ENCODE measurements around the gene PLSCR2.
"Not testable (repeated sequence)": the region's sequence is repeated elsewhere in the genome, so short reads cannot be mapped to it uniquely, and the experiment has no call there.

PLSCR2 gene

GRCh38 chr3:146421819-146422759 lies 47.3 kb downstream of the PLSCR2 start:
- DNase-seq (ENCODE audit: low read depth in 2 of 2), result no peak

DNA sequence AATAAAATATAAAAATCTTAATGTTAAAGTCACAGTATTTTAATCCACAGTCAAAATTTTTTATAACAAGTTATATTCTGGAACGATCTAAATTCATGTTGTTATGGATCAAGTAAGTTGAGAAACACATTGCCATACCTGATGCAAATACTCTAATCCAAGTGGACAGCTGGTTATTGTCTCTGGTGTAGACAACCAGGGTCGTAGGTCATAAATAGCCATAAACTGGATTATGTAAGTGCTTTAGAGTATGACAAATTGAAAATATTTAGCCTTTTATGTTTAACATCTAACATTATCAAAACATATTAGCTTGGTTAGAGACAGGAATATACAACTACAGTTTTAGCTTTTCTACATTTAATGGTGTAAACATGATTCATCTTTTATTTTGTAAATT lies 53.0 kb downstream of the PLSCR2 start:
- no peak for DNase-seq (ENCODE audit: low read depth in 2 of 2)

GRCh38 chr3:146414010-146414409 lies 55.4 kb downstream of the PLSCR2 start:
- no peak for DNase-seq (ENCODE audit: low read depth in 2 of 2)

GRCh38 chr3:146412711-146413110 lies 56.6 kb downstream of the PLSCR2 start:
- DNase-seq (ENCODE audit: low read depth in 2 of 2), result not testable (repeated sequence)

GRCh38 chr3:146407956-146408355 lies 61.4 kb downstream of the PLSCR2 start:
- DNase-seq (ENCODE audit: low read depth in 2 of 2), result no peak

- no peak for DNase-seq (ENCODE audit: low read depth in 2 of 2)
These were observed 64.9 kb downstream of the PLSCR2 start for GRCh38 chr3:146404436-146404835.

GRCh38 chr3:146403792-146404191 lies 65.6 kb downstream of the PLSCR2 start:
- no peak for DNase-seq (ENCODE audit: low read depth in 2 of 2)

DNA sequence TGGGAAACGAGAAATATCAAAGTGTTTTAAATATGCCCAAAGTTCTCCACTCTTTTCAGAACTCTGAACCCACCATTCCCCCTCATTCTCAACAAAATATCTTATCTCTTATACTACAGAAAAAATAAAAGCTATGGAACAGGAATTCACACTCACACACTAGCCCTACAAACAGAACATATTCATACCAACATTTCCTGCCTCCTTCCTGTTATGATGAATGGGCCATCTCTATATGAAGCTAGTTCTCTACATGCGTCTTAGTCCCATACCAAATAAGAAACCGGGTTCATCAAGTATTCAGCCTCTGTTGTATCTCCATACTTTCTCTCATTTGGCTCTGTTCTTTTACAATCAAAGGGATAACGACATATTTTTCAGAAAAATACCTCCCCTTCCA lies 72.6 kb downstream of the PLSCR2 start:
- DNase-seq (ENCODE audit: low read depth in 2 of 2), result no peak

DNA sequence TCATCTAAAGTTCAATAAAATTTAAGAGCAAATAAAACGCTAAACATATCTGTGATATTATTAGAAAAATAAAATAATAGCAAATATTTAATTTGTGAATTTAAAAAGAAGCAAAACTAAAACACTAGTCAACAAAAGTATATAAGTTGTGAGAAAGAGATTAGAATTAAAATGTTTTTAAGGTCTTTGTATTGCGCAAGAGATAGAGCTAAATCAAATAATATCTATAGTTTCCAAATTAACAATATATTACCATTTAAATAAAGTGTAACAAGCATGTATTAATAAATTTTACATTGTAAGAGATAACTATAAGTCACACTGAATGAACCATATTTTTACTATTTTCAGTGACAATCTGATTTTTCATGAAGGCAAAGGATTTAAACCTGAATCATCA lies 74.2 kb downstream of the PLSCR2 start:
- no peak for DNase-seq (ENCODE audit: low read depth in 2 of 2)

GRCh38 chr3:146390957-146391356 lies 78.4 kb downstream of the PLSCR2 start:
- no peak for DNase-seq (ENCODE audit: low read depth in 2 of 2)

- no peak for DNase-seq (ENCODE audit: low read depth in 2 of 2)
These were observed 79.2 kb downstream of the PLSCR2 start for GRCh38 chr3:146390006-146390772.

GRCh38 chr3:146387566-146387965 lies 81.8 kb downstream of the PLSCR2 start:
- no peak for DNase-seq (ENCODE audit: low read depth in 2 of 2)

- no peak for DNase-seq (ENCODE audit: low read depth in 2 of 2)
These were observed 82.4 kb downstream of the PLSCR2 start for GRCh38 chr3:146386936-146387335.

- DNase-seq (ENCODE audit: low read depth in 2 of 2), result no peak
These were observed 84.6 kb downstream of the PLSCR2 start for GRCh38 chr3:146384786-146385185.
